HG02885 (cell line): ENCODE data around the gene CAND1.

Experiments
- ATAC-seq: cut with Tn5 transposase; IDR thresholded peaks from one replicate; pipeline ENCODE4 v1.9.1; 2021; ENCODE audit warnings: mild to moderate bottlenecking; ENCODE audit not compliant: unreplicated experiment, poor library complexity

CAND1 gene

DNA sequence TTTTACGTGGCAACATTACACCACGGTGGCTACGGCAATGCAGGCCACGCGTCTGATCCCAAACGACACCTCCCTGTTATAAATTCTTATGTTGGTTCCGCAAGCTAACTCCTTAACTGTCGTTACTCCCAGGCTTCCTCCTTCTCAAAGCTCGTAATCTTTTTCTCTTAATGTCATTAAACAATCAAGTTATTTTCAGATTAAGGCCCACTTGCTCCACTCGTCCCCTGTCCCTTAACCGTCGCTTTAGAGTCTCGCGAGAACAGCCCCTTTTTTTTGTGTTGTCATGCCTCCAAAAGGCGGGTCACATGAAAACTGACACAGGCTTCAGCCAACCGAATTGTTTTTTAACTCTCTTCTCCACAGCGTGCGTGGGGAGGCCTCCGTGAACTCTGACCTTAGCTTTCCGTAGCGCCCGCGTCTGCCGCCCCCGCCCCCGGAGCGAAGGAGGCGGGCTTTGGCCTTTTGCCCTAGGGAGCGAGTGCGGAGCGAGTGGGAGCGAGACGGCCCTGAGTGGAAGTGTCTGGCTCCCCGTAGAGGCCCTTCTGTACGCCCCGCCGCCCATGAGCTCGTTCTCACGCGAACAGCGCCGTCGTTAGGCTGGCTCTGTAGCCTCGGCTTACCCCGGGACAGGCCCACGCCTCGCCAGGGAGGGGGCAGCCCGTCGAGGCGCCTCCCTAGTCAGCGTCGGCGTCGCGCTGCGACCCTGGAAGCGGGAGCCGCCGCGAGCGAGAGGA is at the start of gene CAND1:
TSS of gene CAND1 (plus strand) at position 463 of the 737 bp plus-strand sequence. CDS start 360 bp downstream, outside the sequence.
- peak; percentile 74 for ATAC-seq

DNA sequence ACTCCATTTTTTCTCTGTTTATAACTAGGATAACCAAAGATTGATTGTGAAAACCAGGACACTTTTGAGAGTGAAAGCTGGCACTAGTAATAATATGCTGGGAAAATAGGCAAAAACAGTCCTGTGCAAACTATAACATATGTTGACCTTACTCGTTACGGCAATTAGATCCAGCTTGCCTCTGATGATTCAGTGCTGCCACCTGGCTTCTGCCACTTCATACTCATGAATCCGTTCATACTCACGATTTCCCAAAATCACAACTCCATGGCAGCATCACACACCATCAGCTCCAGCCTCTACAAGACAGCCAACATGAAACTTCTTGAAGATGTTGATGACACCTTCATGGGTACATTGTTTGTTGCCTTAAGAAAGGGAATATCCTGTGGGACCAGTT is 49.1 kb upstream of the CAND1 start:
- ATAC-seq: no peak

- no peak for ATAC-seq
These were observed 46.9 kb upstream of the CAND1 start for GRCh38 chr12:67222302-67222701.

- ATAC-seq: no peak
These were observed 45.9 kb upstream of the CAND1 start for GRCh38 chr12:67223225-67223624.

DNA sequence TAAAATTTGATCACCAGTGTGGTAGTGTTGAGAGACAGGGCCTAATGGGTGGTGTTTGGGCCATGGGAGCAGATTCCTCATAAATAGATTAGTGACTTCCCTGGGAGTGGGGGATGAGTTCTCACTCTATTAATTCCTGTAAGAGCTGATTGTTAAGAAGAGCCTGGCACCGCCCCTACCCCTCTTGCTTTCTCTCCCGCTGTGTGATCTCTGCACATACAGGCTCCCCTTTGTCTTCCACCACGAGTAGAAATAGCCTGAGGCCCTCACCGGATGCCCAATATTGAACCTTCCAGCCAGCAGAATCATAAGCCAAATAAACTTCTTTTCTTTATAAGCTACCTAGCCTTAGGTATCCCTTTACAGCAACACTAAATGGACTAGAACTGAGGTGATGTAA is 31.9 kb upstream of the CAND1 start:
- no peak for ATAC-seq

GRCh38 chr12:67239061-67239460 is 30.1 kb upstream of the CAND1 start:
- ATAC-seq: no peak

GRCh38 chr12:67241482-67241881 is 27.7 kb upstream of the CAND1 start:
- ATAC-seq: no peak

GRCh38 chr12:67243260-67243659 is 25.9 kb upstream of the CAND1 start:
- ATAC-seq: no peak

GRCh38 chr12:67245571-67245970 is 23.6 kb upstream of the CAND1 start:
- ATAC-seq: no peak

- ATAC-seq: no peak
These were observed 18.1 kb upstream of the CAND1 start for GRCh38 chr12:67251012-67251411.

DNA sequence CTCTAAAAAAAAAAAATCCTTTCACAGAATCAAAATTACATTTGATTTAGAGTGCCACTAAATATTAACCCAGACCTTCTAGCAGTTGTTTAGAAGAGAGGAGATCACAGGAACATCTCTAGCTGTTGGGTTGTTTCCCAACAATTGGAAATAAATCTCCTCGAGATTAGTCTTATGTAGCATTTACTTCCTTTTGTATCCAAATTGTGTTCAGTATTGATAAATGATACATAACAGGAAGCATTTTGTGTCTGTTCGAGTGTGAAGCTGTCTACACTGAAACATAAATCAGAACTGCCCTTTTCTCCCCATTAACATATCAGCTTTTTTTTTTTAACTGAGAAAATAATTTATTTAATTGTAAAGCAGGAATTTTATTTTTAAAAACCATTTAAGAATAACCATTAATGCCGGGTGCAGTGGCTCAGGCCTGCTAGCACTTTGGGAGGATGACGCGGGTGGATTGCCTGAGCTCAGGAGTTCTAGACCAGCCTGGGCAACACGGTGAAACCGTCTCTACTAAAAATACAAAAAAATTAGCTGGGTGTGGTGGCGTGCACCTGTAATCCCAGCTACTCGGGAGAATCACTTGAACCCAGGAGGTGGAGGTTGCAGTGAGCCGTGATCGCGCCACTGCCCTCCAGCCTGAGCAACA is 14.7 kb upstream of the CAND1 start:
- no peak for ATAC-seq

DNA sequence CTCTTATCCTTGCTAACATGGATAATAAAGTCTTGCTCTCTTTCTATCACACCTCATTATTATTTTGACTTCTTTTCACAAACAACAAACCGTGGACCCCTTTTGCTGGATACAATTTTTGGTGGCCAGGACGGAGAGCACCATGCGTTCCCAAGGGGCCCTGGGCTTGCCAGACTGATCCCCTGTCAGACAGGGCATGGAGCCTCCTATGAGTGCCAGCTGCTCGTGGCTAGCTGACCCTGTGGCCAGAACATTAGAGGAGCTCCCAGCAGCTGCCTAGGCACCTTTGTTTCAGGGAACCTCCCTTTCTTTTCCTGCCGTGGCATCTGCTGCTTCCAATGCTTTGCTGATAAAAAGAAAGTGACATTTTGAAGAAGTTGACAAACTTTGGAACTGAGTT is 12.5 kb upstream of the CAND1 start:
- no peak for ATAC-seq

DNA sequence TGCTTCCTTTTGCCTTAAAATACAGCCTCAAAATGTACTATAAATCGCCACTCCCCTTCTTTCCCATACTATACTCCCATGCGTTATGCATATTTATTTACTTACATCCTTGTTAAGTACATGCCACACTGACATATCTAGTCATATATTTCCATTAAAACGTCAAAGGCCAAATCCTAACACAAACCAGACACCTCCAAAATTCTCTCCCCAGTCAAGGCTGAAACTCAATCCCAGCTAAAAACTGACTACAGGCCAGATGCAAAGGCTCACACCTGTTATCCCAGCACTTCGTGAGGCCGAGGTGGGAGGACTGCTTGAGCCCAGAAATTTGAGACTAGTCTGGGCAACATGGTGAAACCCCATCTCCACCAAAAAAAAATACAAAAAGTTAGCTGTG is 5.7 kb upstream of the CAND1 start:
- ATAC-seq: no peak

GRCh38 chr12:67268335-67268895 is 743 bp upstream of the CAND1 start:
- ATAC-seq: peak; percentile 79

GRCh38 chr12:67269633-67270573 is 745 bp downstream of the CAND1 start:
- peak; percentile 9 for ATAC-seq

DNA sequence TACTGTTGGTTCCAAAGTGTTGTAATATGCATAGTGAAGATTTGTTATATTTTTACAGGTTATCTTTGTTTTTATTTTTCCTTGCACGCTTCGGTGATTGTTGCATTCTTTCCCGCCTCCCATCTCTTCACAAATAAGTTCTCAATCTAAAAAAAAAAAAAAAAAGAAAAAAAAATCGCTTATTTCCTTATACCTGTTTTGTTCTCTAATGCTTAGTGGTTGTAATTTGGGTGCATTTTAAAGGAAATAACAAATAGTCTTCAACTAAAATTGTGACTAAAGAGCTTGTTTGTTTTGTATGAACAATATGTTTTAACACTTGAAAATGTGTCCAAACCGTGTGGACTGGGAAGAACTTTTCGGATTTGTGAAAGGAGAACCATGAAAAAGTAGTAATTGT is 1.5 kb downstream of the CAND1 start:
- no peak for ATAC-seq

DNA sequence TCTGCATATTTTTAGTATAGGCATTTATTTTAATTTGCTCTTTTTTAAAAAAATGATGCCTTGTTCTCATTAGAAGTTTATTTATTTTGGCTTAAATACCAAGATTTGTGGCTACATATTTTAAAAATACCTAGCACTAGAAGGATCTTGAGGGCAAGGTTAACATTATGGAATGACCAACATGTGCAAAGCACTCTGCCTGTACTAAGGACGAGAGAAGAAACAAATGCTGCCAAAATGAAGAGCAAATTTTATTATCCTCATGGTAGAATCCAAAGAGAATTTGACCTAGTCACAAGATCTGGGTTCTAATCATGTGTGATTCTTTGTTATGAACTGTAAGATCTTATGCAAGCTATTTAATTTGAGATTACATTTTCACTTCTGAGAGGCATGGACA is 2.8 kb downstream of the CAND1 start:
- ATAC-seq: no peak

DNA sequence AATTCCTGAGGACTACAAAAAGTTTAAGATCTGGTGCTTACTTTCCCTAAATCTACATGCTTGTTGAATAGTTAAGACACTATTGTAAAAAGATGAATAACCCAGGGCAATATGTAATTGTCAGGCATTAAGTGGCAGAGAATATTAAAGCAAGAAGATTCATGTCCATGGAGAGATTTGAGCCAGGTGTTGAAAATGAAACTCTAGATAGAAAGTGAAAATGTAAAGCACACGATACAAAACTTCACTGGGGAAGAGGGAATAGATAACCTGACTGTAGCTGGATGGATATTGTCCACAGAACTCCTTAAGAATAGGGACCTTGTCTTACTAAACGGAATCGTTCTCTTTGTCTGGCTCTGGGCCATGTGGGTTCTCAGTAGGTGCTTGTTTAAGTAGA is 5.0 kb downstream of the CAND1 start:
- no peak for ATAC-seq

GRCh38 chr12:67275380-67275913 is 6.3 kb downstream of the CAND1 start:
- ATAC-seq: no peak

GRCh38 chr12:67276421-67276820 is 7.3 kb downstream of the CAND1 start:
- ATAC-seq: no peak
